Retina (tissue), 1 donor: ENCODE results near the gene ATP6V1G2.
"Not testable (repeated sequence)": the region's sequence is repeated elsewhere in the genome, so short reads cannot be mapped to it uniquely, and the experiment has no call there.

Experiments used
- DNase-seq: peaks from one replicate; pipeline ENCODE4 v3.0.0-alpha.2; 2016

ATP6V1G2 gene

DNA sequence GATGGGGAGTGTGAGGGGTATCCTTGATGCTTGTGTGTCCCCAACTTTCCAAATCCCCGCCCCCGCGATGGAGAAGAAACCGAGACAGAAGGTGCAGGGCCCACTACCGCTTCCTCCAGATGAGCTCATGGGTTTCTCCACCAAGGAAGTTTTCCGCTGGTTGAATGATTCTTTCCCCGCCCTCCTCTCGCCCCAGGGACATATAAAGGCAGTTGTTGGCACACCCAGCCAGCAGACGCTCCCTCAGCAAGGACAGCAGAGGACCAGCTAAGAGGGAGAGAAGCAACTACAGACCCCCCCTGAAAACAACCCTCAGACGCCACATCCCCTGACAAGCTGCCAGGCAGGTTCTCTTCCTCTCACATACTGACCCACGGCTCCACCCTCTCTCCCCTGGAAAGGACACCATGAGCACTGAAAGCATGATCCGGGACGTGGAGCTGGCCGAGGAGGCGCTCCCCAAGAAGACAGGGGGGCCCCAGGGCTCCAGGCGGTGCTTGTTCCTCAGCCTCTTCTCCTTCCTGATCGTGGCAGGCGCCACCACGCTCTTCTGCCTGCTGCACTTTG is 29.0 kb upstream of the ATP6V1G2 start, which contains the start of gene TNF:
Gene TNF, plus strand, starts transcription at position 231 of the 567 bp plus-strand sequence. Its CDS starts 177 bp downstream, at position 408.
- no peak for DNase-seq

- no peak for DNase-seq
These were observed 28.0 kb upstream of the ATP6V1G2 start for GRCh38 chr6:31574106-31575061.

DNA sequence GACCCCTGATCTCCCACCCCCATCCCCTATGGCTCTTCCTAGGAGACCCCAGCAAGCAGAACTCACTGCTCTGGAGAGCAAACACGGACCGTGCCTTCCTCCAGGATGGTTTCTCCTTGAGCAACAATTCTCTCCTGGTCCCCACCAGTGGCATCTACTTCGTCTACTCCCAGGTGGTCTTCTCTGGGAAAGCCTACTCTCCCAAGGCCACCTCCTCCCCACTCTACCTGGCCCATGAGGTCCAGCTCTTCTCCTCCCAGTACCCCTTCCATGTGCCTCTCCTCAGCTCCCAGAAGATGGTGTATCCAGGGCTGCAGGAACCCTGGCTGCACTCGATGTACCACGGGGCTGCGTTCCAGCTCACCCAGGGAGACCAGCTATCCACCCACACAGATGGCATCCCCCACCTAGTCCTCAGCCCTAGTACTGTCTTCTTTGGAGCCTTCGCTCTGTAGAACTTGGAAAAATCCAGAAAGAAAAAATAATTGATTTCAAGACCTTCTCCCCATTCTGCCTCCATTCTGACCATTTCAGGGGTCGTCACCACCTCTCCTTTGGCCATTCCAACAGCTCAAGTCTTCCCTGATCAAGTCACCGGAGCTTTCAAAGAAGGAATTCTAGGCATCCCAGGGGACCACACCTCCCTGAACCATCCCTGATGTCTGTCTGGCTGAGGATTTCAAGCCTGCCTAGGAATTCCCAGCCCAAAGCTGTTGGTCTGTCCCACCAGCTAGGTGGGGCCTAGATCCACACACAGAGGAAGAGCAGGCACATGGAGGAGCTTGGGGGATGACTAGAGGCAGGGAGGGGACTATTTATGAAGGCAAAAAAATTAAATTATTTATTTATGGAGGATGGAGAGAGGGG is 27.1 kb upstream of the ATP6V1G2 start:
- DNase-seq = no peak

DNA sequence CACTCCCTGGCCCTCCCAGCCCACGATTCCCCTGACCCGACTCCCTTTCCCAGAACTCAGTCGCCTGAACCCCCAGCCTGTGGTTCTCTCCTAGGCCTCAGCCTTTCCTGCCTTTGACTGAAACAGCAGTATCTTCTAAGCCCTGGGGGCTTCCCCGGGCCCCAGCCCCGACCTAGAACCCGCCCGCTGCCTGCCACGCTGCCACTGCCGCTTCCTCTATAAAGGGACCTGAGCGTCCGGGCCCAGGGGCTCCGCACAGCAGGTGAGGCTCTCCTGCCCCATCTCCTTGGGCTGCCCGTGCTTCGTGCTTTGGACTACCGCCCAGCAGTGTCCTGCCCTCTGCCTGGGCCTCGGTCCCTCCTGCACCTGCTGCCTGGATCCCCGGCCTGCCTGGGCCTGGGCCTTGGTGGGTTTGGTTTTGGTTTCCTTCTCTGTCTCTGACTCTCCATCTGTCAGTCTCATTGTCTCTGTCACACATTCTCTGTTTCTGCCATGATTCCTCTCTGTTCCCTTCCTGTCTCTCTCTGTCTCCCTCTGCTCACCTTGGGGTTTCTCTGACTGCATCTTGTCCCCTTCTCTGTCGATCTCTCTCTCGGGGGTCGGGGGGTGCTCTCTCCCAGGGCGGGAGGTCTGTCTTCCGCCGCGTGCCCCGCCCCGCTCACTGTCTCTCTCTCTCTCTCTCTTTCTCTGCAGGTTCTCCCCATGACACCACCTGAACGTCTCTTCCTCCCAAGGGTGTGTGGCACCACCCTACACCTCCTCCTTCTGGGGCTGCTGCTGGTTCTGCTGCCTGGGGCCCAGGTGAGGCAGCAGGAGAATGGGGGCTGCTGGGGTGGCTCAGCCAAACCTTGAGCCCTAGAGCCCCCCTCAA is 25.9 kb upstream of the ATP6V1G2 start, which contains the start of gene LTA:
Gene LTA, plus strand, starts transcription at position 249 of the 871 bp plus-strand sequence. Its CDS starts 454 bp downstream, at position 703.
- DNase-seq = no peak

DNA sequence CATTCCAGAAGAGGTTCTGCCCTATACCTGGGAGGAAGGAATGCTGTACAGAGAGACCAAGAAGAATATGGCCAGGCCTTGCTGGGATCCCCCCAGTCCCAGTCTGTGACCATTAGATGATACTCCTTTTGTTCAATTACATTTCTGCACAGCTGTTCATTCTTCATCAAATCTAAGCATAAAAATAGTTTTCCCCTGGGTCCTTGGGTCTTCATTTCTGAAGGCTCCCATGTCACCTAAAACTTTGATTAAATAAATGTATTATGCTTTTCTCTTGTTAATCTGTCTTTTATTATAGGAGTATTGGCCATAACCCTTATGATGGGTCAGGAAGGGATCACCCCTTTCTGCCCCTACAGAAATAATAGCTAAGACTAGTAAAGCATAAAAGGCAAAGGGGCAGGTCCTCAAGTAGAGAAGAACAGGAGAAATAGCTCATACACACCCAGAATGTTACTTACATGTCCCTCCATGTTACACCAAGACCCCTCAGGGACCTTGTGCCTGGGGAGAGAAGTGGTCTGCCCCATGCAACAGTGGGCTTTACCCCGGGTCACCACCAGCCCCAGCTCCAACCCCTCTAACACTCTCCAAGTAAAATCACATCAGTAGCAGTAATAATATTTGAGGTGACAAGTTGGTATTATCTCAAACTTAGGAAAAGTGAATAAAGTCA is 23.6 kb upstream of the ATP6V1G2 start:
- no peak for DNase-seq

DNA sequence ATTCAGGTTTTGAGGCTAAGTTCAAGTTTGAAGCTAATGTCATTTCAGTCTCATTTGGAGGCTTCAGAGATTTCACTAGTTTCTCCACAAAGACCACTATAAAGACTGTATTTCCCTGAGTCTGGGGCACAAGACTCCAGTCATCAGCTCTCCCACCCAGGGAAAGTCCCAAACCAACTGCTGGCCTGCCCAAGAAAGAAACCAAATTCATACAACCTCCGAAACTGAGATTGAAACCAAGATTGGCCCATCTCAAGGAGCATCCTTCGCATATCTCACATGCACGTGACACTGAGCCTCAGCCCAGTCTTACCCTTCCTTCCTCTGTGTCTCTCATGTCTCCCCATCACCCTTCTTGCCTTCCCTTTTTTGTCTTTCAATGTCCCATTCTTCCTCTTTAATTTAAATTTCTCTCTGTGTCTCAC is 22.1 kb upstream of the ATP6V1G2 start:
- no peak for DNase-seq

- no peak for DNase-seq
These were observed 21.3 kb upstream of the ATP6V1G2 start for GRCh38 chr6:31567531-31568370.

DNA sequence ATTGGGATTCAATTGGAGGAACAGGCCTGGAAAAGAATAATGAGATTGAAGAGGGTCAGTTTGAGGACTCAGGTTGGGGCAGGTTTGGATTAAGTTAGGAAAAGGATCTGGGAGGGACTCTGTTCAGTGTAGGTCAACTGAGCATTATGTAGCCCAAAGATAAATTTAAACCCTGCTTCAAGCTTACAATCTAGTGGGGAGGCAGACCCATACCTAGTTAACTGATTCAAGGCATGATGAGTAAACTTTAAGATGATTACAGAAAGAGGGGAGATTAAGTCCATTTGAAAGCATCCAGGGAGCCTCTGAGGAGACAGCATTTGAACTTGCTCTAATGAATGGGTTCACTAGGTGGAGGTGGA is 14.3 kb upstream of the ATP6V1G2 start:
- DNase-seq = no peak

DNA sequence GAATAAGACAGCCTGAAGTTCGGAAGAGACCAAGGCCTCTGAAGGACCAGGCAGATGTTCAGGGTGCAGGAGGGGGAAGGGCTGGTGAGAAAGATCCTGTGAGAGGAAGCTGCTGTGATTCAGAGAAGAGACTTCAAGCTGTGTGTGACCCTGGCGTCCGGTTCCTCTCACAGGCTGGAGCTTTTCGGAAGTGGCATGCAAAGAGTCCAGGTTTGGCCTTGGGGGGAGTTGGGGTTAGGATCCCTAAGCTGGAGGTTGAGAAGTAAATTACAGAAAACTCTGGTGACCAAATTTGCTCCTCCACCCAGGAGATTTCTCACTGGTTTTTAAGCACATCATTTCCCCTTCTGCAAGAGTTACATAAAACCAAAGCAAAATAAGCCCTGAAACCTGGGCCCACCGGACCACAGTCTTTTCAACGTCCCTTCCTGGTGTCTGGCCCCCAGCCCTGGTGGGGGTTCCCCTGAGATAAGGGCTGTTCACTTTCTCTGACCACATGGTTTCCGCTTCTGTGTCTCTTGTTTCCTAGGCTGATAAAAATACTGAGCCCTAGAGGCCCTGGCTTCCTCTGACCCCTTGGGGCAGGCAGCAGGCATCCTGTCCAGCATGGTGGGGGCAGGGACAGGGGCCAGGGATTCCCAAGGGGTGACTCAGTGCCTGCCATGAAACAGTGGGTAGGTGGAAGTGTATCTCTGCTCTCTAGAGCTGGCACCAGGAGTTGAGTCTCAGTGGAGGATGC is 13.7 kb upstream of the ATP6V1G2 start:
- DNase-seq = no peak

GRCh38 chr6:31559606-31559957 is 13.2 kb upstream of the ATP6V1G2 start:
- no peak for DNase-seq

- DNase-seq = no peak
These were observed 12.5 kb upstream of the ATP6V1G2 start for GRCh38 chr6:31558631-31559500.

DNA sequence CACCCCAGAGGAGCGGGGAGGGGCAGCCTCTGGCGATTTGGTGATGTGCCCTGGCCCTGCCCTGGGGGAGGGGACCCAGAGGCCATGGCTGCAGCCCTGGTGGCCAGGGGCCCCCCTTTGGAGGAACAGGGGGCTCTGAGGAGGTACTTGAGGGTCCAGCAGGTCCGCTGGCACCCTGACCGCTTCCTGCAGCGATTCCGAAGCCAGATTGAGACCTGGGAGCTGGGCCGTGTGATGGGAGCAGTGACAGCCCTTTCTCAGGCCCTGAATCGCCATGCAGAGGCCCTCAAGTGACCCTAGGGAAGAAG is 11.9 kb upstream of the ATP6V1G2 start:
- DNase-seq = no peak

- DNase-seq = no peak
These were observed 11.3 kb upstream of the ATP6V1G2 start for GRCh38 chr6:31557443-31558317.

DNA sequence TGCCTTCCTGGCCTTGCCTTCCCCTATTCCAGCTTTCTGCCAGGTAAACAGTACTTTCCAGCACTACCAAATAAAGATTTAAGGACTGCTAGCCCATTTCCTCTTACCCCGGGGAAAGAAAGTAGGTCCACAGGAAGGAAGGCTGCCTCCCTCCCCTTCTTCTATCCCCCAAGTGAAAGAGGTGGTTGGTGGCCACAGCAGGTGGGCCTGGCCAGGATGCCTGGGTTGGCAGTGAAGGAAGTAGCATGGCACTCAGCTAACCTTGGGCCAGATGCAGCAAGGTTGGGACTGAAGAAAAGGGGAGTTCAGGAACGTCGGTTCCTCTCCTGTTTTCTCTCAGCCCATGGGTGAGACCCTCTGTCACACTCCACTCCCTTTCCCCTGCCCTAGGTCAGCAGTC is 9.9 kb upstream of the ATP6V1G2 start:
- DNase-seq = no peak

- not testable (repeated sequence) for DNase-seq
These were observed 5.0 kb upstream of the ATP6V1G2 start for GRCh38 chr6:31551371-31551770.

DNA sequence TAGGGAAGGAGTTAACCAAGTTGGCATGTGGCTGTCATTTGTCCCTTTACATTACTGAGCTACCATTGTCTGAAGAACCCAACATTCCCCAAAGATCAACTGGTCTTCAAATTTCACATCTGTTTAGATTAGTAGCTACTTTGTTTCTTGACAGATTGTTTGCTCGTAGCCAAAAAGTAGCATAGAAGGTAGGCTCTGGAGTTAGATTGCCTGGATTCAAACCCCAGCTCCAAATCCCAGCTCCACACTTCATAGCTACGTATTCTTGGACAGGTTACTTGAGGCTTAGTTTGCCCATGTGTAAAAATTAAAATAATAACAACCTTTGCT is 2.1 kb upstream of the ATP6V1G2 start:
- DNase-seq = no peak

DNA sequence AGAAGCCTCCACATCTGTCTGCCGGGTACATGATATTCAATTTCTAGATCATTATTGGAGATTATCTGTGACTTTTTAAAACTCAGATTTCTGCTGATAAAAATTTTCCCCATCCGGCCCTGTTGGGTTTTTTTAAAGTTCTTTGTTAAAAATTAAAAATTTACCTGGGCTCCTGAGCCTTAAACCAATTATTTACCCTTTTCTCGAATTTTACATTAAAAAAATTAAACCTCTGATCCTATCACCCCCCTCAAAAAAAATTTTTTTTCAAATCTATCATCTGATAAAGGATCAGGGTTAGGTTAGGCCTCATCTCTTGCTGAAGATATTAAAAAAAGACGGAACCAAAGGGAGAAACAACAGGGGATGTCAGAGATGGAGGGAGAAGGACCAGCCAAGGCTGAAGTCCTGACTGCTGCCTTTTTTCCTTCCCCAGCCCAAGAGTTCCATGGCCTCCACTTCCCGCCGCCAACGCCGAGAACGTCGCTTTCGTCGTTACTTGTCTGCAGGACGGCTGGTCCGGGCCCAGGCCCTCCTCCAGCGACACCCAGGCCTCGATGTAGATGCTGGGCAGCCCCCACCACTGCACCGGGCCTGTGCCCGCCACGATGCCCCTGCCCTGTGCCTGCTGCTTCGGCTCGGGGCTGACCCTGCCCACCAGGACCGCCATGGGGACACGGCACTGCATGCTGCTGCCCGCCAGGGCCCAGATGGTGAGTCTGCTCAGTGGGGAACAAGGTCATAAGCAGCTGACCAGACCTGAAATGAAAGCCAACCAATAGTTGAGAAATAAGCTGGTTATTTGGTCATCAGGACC is 1.5 kb upstream of the ATP6V1G2 start:
- DNase-seq = no peak
